SW 1271 (cell line): ENCODE data around the gene MAP1A.

Experiments
- DNase-seq, 2 experiments: peaks; one replicate each; lab custom pipeline; 2025; lab: John Stamatoyannopoulos, UW

MAP1A gene

DNA sequence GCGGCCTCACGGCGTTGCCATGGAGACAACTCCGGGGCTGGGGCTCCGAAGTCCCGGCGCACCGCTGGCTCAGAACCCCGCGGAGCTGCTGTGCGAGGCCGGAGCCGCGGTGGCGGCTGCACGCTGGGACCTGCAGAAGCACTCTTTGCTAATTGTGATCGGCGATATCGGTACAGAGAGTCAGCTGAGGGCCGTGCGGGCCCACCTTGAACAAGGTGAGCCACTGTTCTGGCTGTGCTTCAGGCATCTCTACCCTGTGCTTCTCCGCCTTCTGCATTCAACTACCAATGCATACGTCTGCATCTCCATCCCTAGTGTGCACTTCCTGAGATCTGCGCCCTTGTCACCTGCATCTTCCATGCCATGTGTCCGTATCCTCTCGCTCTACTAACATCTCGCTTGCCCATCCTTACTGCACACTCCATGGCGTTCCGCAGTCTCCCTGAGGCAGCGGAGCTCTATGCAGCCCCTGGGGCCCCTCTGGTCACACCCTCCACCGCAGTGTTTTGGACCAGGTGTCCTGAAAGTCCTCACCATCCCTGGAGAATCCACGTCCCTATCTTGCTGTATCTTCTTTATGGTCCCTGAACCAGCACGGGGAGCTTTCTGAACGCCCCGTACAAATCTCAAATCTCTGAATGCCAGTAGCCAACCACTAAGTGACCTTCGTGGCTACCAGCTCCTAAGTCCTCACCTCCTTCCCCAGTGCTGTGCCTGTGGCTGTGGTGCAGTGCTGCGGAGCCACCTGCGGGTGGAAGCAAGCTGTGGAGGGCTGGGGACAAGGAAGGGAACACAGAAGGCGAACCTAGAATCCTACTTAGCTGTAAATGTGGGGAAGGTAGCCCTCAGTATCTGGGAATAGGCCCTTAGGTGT is 6.2 kb upstream of the MAP1A start:
- peak; percentile 5 to 35 for DNase-seq

DNA sequence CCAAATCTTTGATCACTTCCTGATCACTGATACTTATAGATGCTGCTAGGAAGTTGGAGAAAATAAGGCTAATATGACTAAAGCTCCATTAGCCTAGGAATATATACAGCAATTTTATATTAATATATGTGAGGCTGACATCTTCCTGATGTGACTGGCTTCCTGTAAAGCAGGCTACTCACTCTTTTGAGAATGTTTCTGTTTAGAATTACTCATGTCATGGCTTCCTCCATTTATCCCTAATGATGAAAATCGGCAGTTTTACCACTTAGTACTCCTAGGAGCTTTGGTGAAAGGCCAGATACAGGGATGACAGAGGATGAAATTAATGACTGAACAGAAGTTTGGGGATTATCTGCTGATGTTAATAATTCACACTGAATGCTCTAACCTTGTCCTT is 3.9 kb upstream of the MAP1A start:
- no peak for DNase-seq

DNA sequence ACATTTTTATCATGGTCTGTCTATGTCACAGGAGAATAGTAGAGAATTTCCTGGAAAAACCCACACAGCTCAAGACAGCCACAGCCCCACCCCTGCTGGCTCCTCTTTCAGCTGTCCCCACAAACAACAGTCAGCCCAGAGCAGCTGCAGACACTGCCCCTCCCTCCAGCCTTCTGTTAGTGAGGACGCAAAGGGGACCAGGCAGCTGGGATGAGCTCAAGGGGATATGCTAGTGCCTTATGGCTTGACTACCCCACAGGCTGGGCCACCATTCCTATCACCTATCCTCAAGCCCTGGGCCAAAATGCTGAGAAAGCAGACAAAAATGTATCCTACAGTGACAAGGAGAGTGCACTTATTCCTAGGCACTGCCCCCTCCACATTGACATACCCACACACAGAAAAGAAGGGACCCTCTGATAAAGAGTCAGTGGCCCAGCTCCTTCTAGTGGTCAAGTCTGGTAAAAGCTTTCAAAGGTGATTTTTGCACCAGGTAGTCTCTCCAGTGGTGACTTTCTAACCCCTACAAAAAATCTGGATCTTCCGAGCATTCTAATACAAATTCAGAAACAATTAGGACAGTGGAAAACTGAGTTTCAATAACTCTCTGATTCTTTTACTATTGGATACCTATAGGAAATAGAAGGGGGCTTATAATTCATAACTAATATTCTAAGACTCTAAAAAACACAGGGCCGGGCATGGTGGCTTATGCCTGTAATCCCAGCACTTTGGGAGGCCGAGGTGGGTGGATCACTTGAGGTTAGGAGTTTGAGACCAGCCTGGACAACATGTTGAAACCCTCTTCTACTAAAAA is 3.0 kb upstream of the MAP1A start:
- DNase-seq, result no peak

DNA sequence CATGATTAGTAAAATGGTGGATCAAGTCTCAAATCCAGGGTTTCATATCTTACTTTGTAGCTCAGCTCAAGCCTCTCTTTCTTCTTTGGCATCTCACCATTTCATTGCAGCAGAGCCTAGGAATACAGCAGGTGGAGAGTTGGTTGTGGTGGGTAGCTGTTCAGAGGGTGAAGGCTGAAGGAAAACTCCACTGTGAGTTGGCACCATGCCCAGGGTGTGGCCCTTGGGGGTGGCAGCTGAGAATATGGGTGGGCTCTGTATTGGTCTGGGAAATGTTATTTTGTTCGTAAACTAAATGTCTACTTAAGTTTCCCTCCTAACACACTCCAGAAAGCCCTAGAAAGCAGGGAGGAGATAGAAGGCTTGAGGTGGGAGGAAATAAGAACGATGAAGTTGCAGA is 1.7 kb upstream of the MAP1A start:
- DNase-seq, result no peak

DNA sequence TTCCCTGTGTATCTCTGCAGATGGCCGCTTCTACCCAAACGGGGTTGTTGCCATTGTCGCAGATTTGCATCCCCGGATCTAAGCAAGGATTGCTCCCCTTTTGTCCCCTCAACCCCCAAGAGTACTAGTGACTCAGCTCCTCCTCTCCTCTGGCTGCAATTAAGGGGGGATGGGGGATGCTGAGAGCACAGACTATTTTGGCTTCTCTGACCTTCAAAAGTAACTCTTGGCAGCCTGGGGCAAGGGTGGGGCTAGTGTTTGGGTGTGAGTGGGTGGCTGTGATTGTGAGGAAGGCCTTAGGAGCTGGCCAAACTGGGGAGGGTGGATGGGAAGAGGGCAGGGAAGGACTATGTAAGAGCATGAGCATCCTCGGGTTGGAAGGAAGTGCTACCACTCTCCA is 1.2 kb upstream of the MAP1A start:
- no peak for DNase-seq

DNA sequence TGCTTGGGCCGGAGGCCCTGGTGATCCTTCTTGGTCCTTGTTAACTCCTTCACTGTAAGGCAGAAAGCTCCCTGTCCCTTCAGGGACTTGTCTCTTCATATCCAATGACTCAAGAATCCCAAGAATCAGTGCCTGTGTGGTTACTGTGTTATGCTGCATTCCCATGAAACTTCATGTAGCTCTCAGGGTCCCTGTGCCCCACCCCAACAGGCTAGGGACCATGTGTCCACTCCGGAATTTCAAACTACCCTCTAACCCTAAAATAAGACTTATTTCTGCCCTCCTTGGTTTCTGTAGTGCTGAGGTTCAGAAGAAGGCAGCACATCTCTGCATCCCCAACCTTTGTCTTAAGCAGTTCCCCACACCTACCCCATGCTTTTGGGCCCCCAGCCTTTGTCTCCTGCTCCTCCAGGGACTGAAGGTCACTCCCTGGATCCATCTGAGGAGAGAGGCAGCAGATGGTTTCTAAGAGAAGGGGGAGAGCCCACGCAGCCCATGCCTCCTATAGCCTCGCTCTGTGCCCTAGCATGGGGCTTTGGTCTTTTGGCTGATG is 531 bp upstream of the MAP1A start:
- DNase-seq, result no peak

DNA sequence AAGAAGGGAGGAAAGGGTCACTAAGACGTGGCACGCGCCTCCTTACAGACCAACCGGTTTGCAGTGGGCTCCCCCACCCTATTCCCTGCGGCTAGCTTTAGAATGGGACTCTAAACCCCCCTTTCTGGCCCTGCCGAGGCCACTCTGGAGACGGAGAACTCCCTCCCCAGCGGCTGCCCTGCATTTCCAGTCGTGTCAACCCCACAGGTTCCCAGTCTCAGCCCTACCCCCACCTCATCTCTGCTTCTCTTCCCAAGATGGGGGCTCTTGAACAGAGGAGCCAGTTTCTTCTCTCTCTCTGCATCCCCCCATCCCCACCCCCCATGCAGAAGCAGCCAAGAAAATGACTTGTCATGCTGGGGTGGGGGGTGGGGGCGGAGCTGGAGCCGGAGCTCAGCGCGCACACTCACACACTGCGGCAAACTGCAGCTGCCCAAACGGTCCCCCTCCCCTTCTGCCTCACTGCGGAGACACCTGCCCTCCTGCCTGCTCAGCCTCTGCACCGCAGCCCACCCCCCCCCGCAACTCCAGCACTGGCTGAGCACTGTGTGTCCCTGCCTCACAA is 871 bp downstream of the MAP1A start:
- no peak for DNase-seq

DNA sequence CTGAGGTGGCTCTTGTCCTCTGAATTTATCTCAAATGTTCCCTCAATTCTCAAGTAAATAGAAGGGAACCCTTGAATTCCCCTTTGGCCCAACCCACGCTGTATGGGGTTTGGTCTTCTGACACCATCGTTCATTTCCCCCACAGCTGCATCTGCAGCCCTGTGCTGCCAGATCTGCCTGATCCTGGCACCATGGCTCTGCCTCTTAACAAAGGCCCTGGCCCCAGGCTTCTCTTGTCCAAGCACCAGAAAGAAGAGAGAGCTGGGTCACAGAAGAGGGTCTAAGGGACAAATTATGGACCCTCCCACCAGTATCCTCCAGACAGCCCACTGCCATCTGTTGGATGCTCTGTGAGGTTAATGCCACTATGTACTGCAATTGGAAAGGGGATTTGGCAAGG is 1.8 kb downstream of the MAP1A start:
- DNase-seq, result no peak

DNA sequence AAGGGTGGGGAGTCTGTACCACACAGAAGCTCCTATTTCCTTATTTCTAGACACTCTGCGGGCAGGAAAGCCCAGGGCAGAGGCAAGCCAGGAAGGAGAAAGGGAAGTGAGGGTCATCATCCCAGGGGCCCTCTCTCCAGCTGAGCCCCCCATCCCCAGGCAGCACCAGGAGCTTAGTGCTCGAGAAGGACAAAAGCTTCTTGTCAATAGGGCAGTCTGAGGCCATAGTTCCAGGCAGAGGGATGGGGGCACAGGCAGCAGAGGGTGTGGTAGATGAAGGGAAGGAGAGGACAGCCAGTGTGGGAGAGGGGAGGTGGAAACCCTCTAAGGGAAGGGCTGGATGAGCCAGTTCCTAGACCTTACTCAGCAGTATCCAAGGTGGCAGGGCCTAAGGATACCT is 2.7 kb downstream of the MAP1A start:
- DNase-seq, result no peak

DNA sequence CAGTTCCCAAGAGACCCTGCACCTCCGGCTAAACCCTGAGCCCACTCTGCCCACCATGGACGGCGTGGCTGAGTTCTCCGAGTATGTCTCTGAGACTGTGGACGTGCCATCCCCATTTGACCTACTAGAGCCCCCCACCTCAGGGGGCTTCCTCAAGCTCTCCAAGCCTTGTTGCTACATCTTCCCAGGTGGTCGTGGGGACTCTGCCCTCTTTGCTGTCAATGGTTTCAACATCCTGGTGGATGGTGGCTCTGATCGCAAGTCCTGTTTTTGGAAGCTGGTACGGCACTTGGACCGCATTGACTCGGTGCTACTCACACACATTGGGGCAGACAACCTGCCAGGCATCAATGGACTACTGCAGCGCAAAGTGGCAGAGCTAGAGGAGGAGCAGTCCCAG is 4.0 kb downstream of the MAP1A start:
- DNase-seq, result no peak

DNA sequence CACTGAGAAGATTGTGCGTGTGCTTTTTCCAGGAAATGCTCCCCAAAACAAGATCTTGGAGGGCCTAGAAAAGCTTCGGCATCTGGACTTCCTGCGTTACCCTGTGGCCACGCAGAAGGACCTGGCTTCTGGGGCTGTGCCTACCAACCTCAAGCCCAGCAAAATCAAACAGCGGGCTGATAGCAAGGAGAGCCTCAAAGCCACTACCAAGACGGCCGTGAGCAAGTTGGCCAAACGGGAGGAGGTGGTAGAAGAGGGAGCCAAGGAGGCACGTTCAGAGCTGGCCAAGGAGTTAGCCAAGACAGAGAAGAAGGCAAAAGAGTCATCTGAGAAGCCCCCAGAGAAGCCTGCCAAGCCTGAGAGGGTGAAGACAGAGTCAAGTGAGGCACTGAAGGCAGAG is 4.8 kb downstream of the MAP1A start:
- no peak for DNase-seq

DNA sequence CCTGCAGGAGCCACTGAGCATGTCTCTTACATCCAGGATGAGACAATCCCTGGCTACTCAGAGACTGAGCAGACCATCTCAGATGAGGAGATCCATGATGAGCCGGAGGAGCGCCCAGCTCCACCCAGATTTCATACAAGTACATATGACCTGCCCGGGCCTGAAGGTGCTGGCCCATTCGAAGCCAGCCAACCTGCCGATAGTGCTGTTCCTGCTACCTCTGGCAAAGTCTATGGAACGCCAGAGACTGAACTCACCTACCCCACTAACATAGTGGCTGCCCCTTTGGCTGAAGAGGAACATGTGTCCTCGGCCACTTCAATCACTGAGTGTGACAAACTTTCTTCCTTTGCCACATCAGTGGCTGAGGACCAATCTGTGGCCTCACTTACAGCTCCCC is 6.2 kb downstream of the MAP1A start:
- no peak for DNase-seq

DNA sequence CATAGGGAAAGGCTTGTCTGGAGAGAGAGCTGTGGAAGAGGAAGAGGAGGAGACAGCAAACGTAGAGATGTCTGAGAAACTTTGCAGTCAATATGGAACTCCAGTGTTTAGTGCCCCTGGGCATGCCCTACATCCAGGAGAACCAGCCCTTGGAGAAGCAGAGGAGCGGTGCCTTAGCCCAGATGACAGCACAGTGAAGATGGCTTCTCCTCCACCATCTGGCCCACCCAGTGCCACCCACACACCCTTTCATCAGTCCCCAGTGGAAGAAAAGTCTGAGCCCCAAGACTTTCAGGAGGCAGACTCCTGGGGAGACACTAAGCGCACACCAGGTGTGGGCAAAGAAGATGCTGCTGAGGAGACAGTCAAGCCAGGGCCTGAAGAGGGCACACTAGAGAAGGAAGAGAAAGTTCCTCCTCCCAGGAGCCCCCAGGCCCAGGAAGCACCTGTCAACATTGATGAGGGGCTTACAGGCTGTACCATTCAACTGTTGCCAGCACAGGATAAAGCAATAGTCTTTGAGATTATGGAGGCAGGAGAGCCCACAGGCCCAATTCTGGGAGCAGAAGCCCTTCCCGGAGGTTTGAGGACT is 6.9 kb downstream of the MAP1A start:
- DNase-seq, result no peak

DNA sequence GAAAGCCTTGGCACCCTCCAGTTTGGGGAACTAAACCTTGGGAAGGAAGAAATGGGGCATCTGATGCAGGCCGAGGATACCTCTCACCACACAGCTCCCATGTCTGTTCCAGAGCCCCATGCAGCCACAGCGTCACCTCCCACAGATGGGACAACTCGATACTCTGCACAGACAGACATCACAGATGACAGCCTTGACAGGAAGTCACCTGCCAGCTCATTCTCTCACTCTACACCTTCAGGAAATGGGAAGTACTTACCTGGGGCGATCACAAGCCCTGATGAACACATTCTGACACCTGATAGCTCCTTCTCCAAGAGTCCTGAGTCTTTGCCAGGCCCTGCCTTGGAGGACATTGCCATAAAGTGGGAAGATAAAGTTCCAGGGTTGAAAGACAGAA is 7.7 kb downstream of the MAP1A start:
- no peak for DNase-seq

DNA sequence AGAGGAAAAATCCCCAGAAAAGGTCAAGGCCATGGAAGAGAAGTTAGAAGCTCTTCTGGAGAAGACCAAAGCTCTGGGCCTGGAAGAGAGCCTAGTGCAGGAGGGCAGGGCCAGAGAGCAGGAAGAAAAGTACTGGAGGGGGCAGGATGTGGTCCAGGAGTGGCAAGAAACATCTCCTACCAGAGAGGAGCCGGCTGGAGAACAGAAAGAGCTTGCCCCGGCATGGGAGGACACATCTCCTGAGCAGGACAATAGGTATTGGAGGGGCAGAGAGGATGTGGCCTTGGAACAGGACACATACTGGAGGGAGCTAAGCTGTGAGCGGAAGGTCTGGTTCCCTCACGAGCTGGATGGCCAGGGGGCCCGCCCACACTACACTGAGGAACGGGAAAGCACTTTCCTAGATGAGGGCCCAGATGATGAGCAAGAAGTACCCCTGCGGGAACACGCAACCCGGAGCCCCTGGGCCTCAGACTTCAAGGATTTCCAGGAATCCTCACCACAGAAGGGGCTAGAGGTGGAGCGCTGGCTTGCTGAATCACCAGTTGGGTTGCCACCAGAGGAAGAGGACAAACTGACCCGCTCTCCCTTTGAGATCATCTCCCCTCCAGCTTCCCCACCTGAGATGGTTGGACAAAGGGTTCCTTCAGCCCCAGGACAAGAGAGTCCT is 9.0 kb downstream of the MAP1A start:
- DNase-seq, result no peak

DNA sequence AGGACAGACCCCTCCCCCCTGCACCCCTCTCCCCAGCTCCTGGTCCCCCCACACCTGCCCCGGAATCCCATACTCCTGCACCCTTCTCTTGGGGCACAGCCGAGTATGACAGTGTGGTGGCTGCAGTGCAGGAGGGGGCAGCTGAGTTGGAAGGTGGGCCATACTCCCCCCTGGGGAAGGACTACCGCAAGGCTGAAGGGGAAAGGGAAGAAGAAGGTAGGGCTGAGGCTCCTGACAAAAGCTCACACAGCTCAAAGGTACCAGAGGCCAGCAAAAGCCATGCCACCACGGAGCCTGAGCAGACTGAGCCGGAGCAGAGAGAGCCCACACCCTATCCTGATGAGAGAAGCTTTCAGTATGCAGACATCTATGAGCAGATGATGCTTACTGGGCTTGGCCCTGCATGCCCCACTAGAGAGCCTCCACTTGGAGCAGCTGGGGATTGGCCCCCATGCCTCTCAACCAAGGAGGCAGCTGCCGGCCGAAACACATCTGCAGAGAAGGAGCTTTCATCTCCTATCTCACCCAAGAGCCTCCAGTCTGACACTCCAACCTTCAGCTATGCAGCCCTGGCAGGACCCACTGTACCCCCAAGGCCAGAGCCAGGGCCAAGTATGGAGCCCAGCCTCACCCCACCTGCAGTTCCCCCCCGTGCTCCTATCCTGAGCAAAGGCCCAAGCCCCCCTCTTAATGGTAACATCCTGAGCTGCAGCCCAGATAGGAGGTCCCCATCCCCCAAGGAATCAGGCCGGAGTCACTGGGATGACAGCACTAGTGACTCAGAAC is 9.8 kb downstream of the MAP1A start:
- no peak for DNase-seq

DNA sequence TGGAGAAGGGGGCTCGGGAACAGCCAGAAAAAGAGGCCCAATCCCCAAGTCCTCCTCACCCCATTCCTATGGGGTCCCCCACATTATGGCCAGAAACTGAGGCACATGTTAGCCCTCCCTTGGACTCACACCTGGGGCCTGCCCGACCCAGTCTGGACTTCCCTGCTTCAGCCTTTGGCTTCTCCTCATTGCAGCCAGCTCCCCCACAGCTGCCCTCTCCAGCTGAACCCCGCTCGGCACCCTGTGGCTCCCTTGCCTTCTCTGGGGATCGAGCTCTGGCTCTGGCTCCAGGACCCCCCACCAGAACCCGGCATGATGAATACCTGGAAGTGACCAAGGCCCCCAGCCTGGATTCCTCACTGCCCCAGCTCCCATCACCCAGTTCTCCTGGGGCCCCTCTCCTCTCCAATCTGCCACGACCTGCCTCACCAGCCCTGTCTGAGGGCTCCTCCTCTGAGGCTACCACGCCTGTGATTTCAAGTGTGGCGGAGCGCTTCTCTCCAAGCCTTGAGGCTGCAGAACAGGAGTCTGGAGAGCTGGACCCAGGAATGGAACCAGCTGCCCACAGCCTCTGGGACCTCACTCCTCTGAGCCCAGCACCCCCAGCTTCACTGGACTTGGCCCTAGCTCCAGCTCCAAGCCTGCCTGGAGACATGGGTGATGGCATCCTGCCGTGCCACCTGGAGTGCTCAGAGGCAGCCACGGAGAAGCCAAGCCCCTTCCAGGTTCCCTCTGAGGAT is 10.6 kb downstream of the MAP1A start:
- DNase-seq, result no peak

DNA sequence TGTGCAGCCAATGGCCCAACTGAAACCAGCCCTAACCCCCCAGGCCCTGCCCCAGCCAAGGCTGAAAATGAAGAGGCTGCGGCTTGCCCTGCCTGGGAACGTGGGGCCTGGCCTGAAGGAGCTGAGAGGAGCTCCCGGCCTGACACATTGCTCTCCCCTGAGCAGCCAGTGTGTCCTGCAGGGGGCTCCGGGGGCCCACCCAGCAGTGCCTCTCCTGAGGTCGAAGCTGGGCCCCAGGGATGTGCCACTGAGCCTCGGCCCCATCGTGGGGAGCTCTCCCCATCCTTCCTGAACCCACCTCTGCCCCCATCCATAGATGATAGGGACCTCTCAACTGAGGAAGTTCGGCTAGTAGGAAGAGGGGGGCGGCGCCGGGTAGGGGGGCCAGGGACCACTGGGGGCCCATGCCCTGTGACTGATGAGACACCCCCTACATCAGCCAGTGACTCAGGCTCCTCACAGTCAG is 11.2 kb downstream of the MAP1A start:
- DNase-seq, result no peak

DNA sequence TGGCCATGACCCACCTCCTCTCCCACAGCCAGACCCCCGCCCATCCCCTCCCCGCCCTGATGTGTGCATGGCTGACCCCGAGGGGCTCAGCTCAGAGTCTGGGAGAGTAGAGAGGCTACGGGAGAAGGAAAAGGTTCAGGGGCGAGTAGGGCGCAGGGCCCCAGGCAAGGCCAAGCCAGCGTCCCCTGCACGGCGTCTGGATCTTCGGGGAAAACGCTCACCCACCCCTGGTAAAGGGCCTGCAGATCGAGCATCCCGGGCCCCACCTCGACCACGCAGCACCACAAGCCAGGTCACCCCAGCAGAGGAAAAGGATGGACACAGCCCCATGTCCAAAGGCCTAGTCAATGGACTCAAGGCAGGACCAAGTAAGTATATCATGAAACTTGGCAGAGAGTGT is 11.7 kb downstream of the MAP1A start:
- no peak for DNase-seq
